Measurements from ENCODE around the gene CDKAL1. TPM values are rescaled to one million over a fixed set of nuclear protein-coding genes. Genes with fewer than 3 reads are reported as not detected.

CDKAL1 gene
- total RNA-seq, 1 experiment from 2014 or later, result 13.8 TPM

DNA sequence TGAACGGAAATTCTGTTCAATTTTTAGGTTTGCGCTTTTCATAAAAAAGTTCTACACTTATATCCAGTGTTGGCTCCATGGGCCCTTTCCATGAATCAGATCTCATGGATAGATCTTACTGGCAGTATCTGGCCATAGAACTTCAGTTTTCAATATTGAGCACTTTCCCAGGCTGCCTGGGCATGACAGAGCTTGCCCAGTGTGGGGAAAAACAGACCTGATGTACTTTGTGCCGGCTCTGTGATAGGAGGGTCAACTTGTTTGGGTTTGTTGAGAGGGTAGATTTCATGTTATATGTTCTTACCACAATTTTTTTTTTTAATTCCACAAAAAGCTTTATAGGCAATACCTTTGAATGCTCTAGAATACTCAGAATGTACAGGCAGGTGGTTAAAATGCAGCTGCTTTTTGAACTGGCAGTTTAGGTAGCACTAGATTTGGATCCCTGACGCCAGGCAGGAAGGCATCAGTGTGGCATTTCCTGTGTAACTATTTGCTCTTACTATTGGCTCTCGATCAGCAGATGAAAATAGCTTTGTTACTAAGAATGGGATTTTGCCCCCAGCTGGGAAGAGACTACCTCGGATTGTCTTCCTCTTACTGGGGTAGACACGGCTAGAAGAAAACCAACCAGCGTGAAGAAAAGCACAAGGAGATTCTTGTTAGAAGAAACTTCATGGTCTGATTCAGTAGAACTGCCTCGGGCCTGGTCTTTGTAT is 654.4 kb downstream of the CDKAL1 start:
- no peaks in the 10 kb centered on the region for H3K9me3 ChIP-seq (ENCODE audit: low read length)
- no peak overlapping the region for H3K4me2 ChIP-seq (ENCODE audit: low read length)
- H4K20me1 ChIP-seq (ENCODE audit: low read length), result no peaks in the 10 kb centered on the region
- H2AFZ ChIP-seq (ENCODE audit: low read length), result no peak overlapping the region
- H3F3A ChIP-seq (ENCODE audit: low read length, unreplicated experiment), result no peaks in the 10 kb centered on the region
- H3K4me1 ChIP-seq (ENCODE audit: insufficient read depth, low read length), result no peaks in the 10 kb centered on the region
- DNase-seq (no peak), ATAC-seq (no peak)
- no TSS peak for BruUV-seq (replicated peaks)
- no peak overlapping the region for H3K27ac ChIP-seq (ENCODE audit: low read length)
- no peak overlapping the region for H3K4me3 ChIP-seq (ENCODE audit: low read length)
- TF ChIP-seq EZH2 (IDR thresholded peaks at IDR 0.05; ENCODE audit: low read length, unreplicated experiment), result no peak
- TF ChIP-seq, protein P1, sequence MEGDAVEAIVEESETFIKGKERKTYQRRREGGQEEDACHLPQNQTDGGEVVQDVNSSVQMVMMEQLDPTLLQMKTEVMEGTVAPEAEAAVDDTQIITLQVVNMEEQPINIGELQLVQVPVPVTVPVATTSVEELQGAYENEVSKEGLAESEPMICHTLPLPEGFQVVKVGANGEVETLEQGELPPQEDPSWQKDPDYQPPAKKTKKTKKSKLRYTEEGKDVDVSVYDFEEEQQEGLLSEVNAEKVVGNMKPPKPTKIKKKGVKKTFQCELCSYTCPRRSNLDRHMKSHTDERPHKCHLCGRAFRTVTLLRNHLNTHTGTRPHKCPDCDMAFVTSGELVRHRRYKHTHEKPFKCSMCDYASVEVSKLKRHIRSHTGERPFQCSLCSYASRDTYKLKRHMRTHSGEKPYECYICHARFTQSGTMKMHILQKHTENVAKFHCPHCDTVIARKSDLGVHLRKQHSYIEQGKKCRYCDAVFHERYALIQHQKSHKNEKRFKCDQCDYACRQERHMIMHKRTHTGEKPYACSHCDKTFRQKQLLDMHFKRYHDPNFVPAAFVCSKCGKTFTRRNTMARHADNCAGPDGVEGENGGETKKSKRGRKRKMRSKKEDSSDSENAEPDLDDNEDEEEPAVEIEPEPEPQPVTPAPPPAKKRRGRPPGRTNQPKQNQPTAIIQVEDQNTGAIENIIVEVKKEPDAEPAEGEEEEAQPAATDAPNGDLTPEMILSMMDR (conservative IDR thresholded peaks at IDR 0.05; ENCODE audit: low read depth, low read length), result no peak
- TF ChIP-seq EZH2phosphoT487 (IDR thresholded peaks at IDR 0.05; ENCODE audit: borderline replicate concordance, low read length), result no peak
- ChIA-PET CTCF (no interaction called here), POLR2A (ENCODE audit: unreplicated experiment) (no interaction called here)
- no peaks in the 10 kb centered on the region for H3K9me2 ChIP-seq (replicated peaks; ENCODE audit: low read length)
- no peaks in the 10 kb centered on the region for H3K27me3 ChIP-seq (ENCODE audit: low read length)
- no peak overlapping the region for H3K9ac ChIP-seq (ENCODE audit: low read length)
- intact Hi-C loops (cut with micrococcal nuclease), result no loop called here
- H3K79me2 ChIP-seq (ENCODE audit: low read length), result no peaks in the 10 kb centered on the region
- H3K36me3 ChIP-seq (ENCODE audit: low read depth, low read length), result no peaks in the 10 kb centered on the region

DNA sequence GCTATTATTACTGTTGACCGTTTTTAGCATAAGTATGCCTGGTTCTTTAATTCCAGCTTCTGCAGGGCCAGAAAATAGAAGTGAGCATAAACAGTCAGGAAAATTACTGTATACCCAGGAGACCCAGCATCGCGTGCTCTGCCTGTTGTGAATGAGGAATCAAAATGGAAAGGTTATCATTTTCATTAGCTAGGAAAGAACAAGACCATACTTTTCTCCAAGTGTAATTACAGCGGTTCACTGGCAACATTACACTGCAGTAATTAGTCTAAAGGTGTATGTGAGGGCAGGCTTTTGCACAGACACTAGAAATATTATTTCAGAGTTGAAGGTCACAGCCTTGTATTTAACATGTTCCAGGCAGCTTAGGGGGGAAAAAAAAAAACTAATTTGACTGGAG is 655.5 kb downstream of the CDKAL1 start:
- Histone ChIP-seq H3K27me3 (ENCODE audit: low read length) (no peaks in the 10 kb centered on the region), H2AFZ (ENCODE audit: low read length) (no peak overlapping the region), H3K4me2 (ENCODE audit: low read length) (no peak overlapping the region), H3K9ac (ENCODE audit: low read length) (no peak overlapping the region), H4K20me1 (ENCODE audit: low read length) (no peaks in the 10 kb centered on the region), H3K4me1 (ENCODE audit: insufficient read depth, low read length) (no peaks in the 10 kb centered on the region), H3F3A (ENCODE audit: low read length, unreplicated experiment) (no peaks in the 10 kb centered on the region), H3K27ac (ENCODE audit: low read length) (no peak overlapping the region), H3K9me2 (replicated peaks; ENCODE audit: low read length) (no peaks in the 10 kb centered on the region), H3K36me3 (ENCODE audit: low read depth, low read length) (no peaks in the 10 kb centered on the region), H3K9me3 (ENCODE audit: low read length) (no peaks in the 10 kb centered on the region), H3K79me2 (ENCODE audit: low read length) (no peaks in the 10 kb centered on the region), H3K4me3 (ENCODE audit: low read length) (no peak overlapping the region)
- ATAC-seq (no peak), DNase-seq (no peak)
- POLR2A ChIA-PET (ENCODE audit: unreplicated experiment), result no interaction called here
- BruUV-seq (replicated peaks), result no TSS peak
- CTCF ChIA-PET, result no interaction called here
- TF ChIP-seq, protein P1 (conservative IDR thresholded peaks at IDR 0.05; ENCODE audit: low read depth, low read length), result no peak
- TF ChIP-seq EZH2 (IDR thresholded peaks at IDR 0.05; ENCODE audit: low read length, unreplicated experiment) (no peak), EZH2phosphoT487 (IDR thresholded peaks at IDR 0.05; ENCODE audit: borderline replicate concordance, low read length) (no peak)
- intact Hi-C loops (cut with micrococcal nuclease), result no loop called here

DNA sequence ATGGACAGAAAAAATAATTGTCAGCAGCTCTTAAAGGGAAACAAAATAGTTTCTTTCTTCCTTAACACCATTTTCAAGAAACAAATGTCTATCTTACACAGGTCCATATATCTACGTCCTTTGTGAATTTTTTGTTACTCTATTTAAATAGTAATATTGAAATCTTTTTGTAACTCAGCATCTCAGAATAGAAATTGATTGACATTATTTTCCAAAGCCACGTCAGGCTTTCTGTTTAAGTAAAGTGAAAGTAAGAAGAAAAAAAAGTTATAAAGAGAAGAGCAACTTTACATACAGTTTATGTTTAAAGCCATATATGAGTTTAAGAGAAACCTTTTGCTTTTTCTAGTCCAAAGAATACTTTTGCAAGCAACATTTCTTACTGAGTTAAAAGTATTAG is 656.4 kb downstream of the CDKAL1 start:
- Histone ChIP-seq H3K4me2 (ENCODE audit: low read length) (no peak overlapping the region), H3K9ac (ENCODE audit: low read length) (no peak overlapping the region), H3K27me3 (ENCODE audit: low read length) (no peaks in the 10 kb centered on the region), H3F3A (ENCODE audit: low read length, unreplicated experiment) (no peaks in the 10 kb centered on the region), H4K20me1 (ENCODE audit: low read length) (no peaks in the 10 kb centered on the region), H3K4me3 (ENCODE audit: low read length) (no peak overlapping the region), H2AFZ (ENCODE audit: low read length) (no peak overlapping the region), H3K9me3 (ENCODE audit: low read length) (no peaks in the 10 kb centered on the region), H3K27ac (ENCODE audit: low read length) (no peak overlapping the region), H3K4me1 (ENCODE audit: insufficient read depth, low read length) (no peaks in the 10 kb centered on the region), H3K9me2 (replicated peaks; ENCODE audit: low read length) (no peaks in the 10 kb centered on the region), H3K36me3 (ENCODE audit: low read depth, low read length) (no peaks in the 10 kb centered on the region), H3K79me2 (ENCODE audit: low read length) (no peaks in the 10 kb centered on the region)
- BruUV-seq (replicated peaks), result no TSS peak
- DNase-seq (no peak), ATAC-seq (no peak)
- ChIA-PET POLR2A (ENCODE audit: unreplicated experiment) (no interaction called here), CTCF (no interaction called here)
- TF ChIP-seq, protein P1 (conservative IDR thresholded peaks at IDR 0.05; ENCODE audit: low read depth, low read length), result no peak
- TF ChIP-seq EZH2phosphoT487 (IDR thresholded peaks at IDR 0.05; ENCODE audit: borderline replicate concordance, low read length) (no peak), EZH2 (IDR thresholded peaks at IDR 0.05; ENCODE audit: low read length, unreplicated experiment) (no peak)
- intact Hi-C loops (cut with micrococcal nuclease), result no loop called here
